COR-L47 (cell line): ENCODE data around the gene YPEL2.
"Not testable (repeated sequence)": the region's sequence is repeated elsewhere in the genome, so short reads cannot be mapped to it uniquely, and the experiment has no call there.

Source experiments
- DNase-seq: peaks from one replicate; lab custom pipeline; 2025; lab: John Stamatoyannopoulos, UW

YPEL2 gene

GRCh38 chr17:59331129-59331928 lies at the start of gene YPEL2:
TSS of gene YPEL2 (plus strand) at chr17:59331655. CDS start at chr17:59353410, 21,755 bp downstream.
- DNase-seq: peak; percentile 90

GRCh38 chr17:59284317-59284716 lies 47.1 kb upstream of the YPEL2 start:
- DNase-seq: no peak

- DNase-seq: no peak
Observed at GRCh38 chr17:59287452-59287851, 44.0 kb upstream of the YPEL2 start.

- DNase-seq: no peak
Observed at GRCh38 chr17:59287891-59288290, 43.6 kb upstream of the YPEL2 start.

- DNase-seq: no peak
Observed at GRCh38 chr17:59289981-59290301, 41.5 kb upstream of the YPEL2 start.

GRCh38 chr17:59290302-59290998 lies 41.0 kb upstream of the YPEL2 start:
- not testable (repeated sequence) for DNase-seq

GRCh38 chr17:59292174-59292523 lies 39.3 kb upstream of the YPEL2 start:
- no peak for DNase-seq

- no peak for DNase-seq
Observed at GRCh38 chr17:59296190-59296589, 35.3 kb upstream of the YPEL2 start.

- no peak for DNase-seq
Observed at GRCh38 chr17:59298521-59298920, 32.9 kb upstream of the YPEL2 start.

GRCh38 chr17:59299400-59300092 lies 31.9 kb upstream of the YPEL2 start:
- no peak for DNase-seq

- DNase-seq: no peak
Observed at GRCh38 chr17:59300941-59301340, 30.5 kb upstream of the YPEL2 start.

GRCh38 chr17:59304811-59305210 lies 26.6 kb upstream of the YPEL2 start:
- no peak for DNase-seq

- no peak for DNase-seq
Observed at GRCh38 chr17:59310263-59310920, 21.1 kb upstream of the YPEL2 start.

- peak; percentile 58 for DNase-seq
Observed at GRCh38 chr17:59311051-59311468, 20.4 kb upstream of the YPEL2 start.

GRCh38 chr17:59311521-59311920 lies 19.9 kb upstream of the YPEL2 start:
- DNase-seq: not testable (repeated sequence)

GRCh38 chr17:59315866-59316265 lies 15.6 kb upstream of the YPEL2 start:
- DNase-seq: no peak

GRCh38 chr17:59327121-59327980 lies 4.1 kb upstream of the YPEL2 start:
- DNase-seq: no peak

GRCh38 chr17:59327981-59328290 lies 3.5 kb upstream of the YPEL2 start:
- no peak for DNase-seq

- no peak for DNase-seq
Observed at GRCh38 chr17:59328601-59329000, 2.9 kb upstream of the YPEL2 start.

GRCh38 chr17:59329176-59330052 lies 2.0 kb upstream of the YPEL2 start:
- DNase-seq: peak; percentile 56
